ENCODE measurements around the gene MRPS34. TPM values are rescaled to one million over a fixed set of nuclear protein-coding genes. Genes with fewer than 3 reads are reported as not detected.

The MRPS34 gene
- total RNA-seq, 4 donors from 2014 or later, result 67.6 to 114 (median 82.3) TPM

- H3K4me1 ChIP-seq, result peaks cover 0 to 29% (median 16%) of the 10 kb centered on the region in 4 donors
- H3K36me3 ChIP-seq, result peaks cover 0 to 52% (median 0%) of the 10 kb centered on the region in 3 donors
- H3K9me3 ChIP-seq, result no peaks in the 10 kb centered on the region
- H3K27me3 ChIP-seq, result no peaks in the 10 kb centered on the region
- DNase-seq, result no peak
- H3K4me3 ChIP-seq, result no peak overlapping the region
- no peak overlapping the region for H3K27ac ChIP-seq
- TF ChIP-seq CTCF (IDR thresholded peaks at IDR 0.05) (no peak), POLR2A (IDR thresholded peaks at IDR 0.05) (no peak)
Measured at GRCh38 chr16:1775006-1775845, 2.3 kb upstream of the MRPS34 start.

GRCh38 chr16:1774448-1774780 is 1.5 kb upstream of the MRPS34 start:
- H3K4me1 ChIP-seq, result peaks cover 0 to 34% (median 19%) of the 10 kb centered on the region in 4 donors
- peak overlapping the region in 3 of 4 donors; percentile 79 to 99 (median 83) for H3K4me3 ChIP-seq
- H3K9me3 ChIP-seq, result no peaks in the 10 kb centered on the region
- peaks cover 0 to 48% (median 0%) of the 10 kb centered on the region in 3 donors for H3K36me3 ChIP-seq
- DNase-seq, result no peak
- no peak overlapping the region for H3K27ac ChIP-seq
- TF ChIP-seq CTCF (IDR thresholded peaks at IDR 0.05) (no peak), POLR2A (IDR thresholded peaks at IDR 0.05) (no peak)
- no peaks in the 10 kb centered on the region for H3K27me3 ChIP-seq

- H3K27ac ChIP-seq, result peak overlapping the region; percentile 86 to 99 (median 91)
- H3K27me3 ChIP-seq, result no peaks in the 10 kb centered on the region
- H3K4me1 ChIP-seq, result peaks cover 0 to 34% (median 19%) of the 10 kb centered on the region in 4 donors
- H3K9me3 ChIP-seq, result no peaks in the 10 kb centered on the region
- peak in 2 of 3 donors; percentile 42 to 70 for DNase-seq
- peaks cover 0 to 48% (median 0%) of the 10 kb centered on the region in 3 donors for H3K36me3 ChIP-seq
- peak overlapping the region; percentile 79 to 99 (median 86) for H3K4me3 ChIP-seq
- TF ChIP-seq POLR2A (IDR thresholded peaks at IDR 0.05), result no peak
- no peak for TF ChIP-seq CTCF (IDR thresholded peaks at IDR 0.05)
Measured at GRCh38 chr16:1773703-1774447, 941 bp upstream of the MRPS34 start.

- Histone ChIP-seq H3K27ac (peak within 1 kb of the TSS; percentile 86 to 99 (median 91)), H3K4me1 (peaks cover 0 to 34% (median 19%) of the 10 kb centered on the region in 4 donors), H3K36me3 (peaks cover 0 to 48% (median 0%) of the 10 kb centered on the region in 3 donors), H3K27me3 (no peaks in the 10 kb centered on the region), H3K9me3 (no peaks in the 10 kb centered on the region), H3K4me3 (peak within 1 kb of the TSS; percentile 79 to 99 (median 86))
- no peak for TF ChIP-seq POLR2A (IDR thresholded peaks at IDR 0.05)
- TF ChIP-seq CTCF (IDR thresholded peaks at IDR 0.05), result no peak
- DNase-seq, result peak; percentile 33 to 77 (median 62)
Measured at GRCh38 chr16:1772362-1772907, 499 bp downstream of the MRPS34 start, which contains the start of gene EME2. Gene EME2 (plus strand): TSS chr16:1772810. CDS start chr16:1773228, 418 bp downstream.

GRCh38 chr16:1771864-1772361 is 1.0 kb downstream of the MRPS34 start:
- Histone ChIP-seq H3K9me3 (no peaks in the 10 kb centered on the region), H3K36me3 (peaks cover 0 to 48% (median 0%) of the 10 kb centered on the region in 3 donors), H3K27me3 (no peaks in the 10 kb centered on the region), H3K4me3 (peak overlapping the region; percentile 79 to 99 (median 86)), H3K4me1 (peaks cover 0 to 34% (median 19%) of the 10 kb centered on the region in 4 donors), H3K27ac (peak overlapping the region; percentile 86 to 99 (median 91))
- DNase-seq, result no peak
- TF ChIP-seq POLR2A (IDR thresholded peaks at IDR 0.05) (no peak), CTCF (IDR thresholded peaks at IDR 0.05) (no peak)
